OCI-LY7 (cell line): ENCODE measurements around the gene MACROD2.
A peak's percentile ranks its signal among the peaks of the same experiment; 100 is the strongest.

Experiments
- EZH2phosphoT487 ChIP-seq: fragments of 200-600 bp; sonication (generic); IDR thresholded peaks from 2 replicates; pipeline ENCODE4 v1.6.1; 2018; ENCODE audit warnings: low read depth, borderline replicate concordance, mild to moderate bottlenecking, mixed run types, antibody characterized with exemption, low read length, moderate library complexity, mixed read lengths
- TF ChIP-seq, protein P1 (sequence below): fragments of 200-600 bp; sonication (generic); conservative IDR thresholded peaks from 2 replicates; pipeline ENCODE4 v1.5.1; 2014; ENCODE audit warnings: mild to moderate bottlenecking, antibody characterized with exemption, low read length, moderate library complexity, mixed read lengths

DNA sequence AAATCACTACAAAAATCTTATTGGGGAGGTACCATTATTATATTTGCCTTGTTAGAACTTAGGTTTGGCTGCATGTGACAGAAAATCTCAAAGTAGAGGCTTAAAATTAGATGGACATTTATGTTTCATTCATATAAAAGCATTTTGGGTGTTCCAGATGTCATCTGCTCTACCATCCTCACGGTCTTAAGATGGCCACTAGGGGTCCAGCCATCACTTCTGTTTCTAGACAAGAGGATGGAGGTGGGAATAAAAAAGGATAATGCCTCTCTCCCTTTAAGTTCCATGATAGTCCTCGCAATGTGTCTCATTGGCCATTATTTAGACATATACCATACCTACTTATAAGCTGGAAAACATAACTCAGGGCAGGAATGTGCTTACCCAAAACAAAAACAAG is 1648.4 kb downstream of the MACROD2 start:
- TF ChIP-seq, protein P1, sequence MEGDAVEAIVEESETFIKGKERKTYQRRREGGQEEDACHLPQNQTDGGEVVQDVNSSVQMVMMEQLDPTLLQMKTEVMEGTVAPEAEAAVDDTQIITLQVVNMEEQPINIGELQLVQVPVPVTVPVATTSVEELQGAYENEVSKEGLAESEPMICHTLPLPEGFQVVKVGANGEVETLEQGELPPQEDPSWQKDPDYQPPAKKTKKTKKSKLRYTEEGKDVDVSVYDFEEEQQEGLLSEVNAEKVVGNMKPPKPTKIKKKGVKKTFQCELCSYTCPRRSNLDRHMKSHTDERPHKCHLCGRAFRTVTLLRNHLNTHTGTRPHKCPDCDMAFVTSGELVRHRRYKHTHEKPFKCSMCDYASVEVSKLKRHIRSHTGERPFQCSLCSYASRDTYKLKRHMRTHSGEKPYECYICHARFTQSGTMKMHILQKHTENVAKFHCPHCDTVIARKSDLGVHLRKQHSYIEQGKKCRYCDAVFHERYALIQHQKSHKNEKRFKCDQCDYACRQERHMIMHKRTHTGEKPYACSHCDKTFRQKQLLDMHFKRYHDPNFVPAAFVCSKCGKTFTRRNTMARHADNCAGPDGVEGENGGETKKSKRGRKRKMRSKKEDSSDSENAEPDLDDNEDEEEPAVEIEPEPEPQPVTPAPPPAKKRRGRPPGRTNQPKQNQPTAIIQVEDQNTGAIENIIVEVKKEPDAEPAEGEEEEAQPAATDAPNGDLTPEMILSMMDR: peak; percentile 68
- TF ChIP-seq EZH2phosphoT487: no peak
